ENCODE measurements around the gene FLRT2.

Gene FLRT2

GRCh38 chr14:85601690-85602089 lies 71.7 kb downstream of the FLRT2 start:
- Histone ChIP-seq H3K36me3 (ENCODE audit: insufficient read depth, low read depth, low read length) (no peaks in the 10 kb centered on the region), H3K9ac (ENCODE audit: low read depth, low read length) (no peak overlapping the region), H3K27ac (ENCODE audit: low read length) (no peak overlapping the region), H3K4me1 (ENCODE audit: insufficient read depth, low read length) (no peaks in the 10 kb centered on the region), H3K9me3 (ENCODE audit: insufficient read depth, low read depth, low read length) (no peaks in the 10 kb centered on the region), H3K4me3 (ENCODE audit: low read length) (no peak overlapping the region), H3K27me3 (ENCODE audit: insufficient read depth, low read length) (no peaks in the 10 kb centered on the region)

- Histone ChIP-seq H3K4me3 (ENCODE audit: low read length) (no peak overlapping the region), H3K27me3 (ENCODE audit: insufficient read depth, low read length) (no peaks in the 10 kb centered on the region), H3K9me3 (ENCODE audit: insufficient read depth, low read depth, low read length) (no peaks in the 10 kb centered on the region), H3K9ac (ENCODE audit: low read depth, low read length) (no peak overlapping the region), H3K27ac (ENCODE audit: low read length) (no peak overlapping the region), H3K4me1 (ENCODE audit: insufficient read depth, low read length) (no peaks in the 10 kb centered on the region), H3K36me3 (ENCODE audit: insufficient read depth, low read depth, low read length) (no peaks in the 10 kb centered on the region)
Observed at GRCh38 chr14:85602345-85602744, 72.4 kb downstream of the FLRT2 start.

GRCh38 chr14:85604021-85604420 lies 74.1 kb downstream of the FLRT2 start:
- no peak overlapping the region for H3K4me3 ChIP-seq (ENCODE audit: low read length)
- H3K27me3 ChIP-seq (ENCODE audit: insufficient read depth, low read length), result no peaks in the 10 kb centered on the region
- H3K4me1 ChIP-seq (ENCODE audit: insufficient read depth, low read length), result no peaks in the 10 kb centered on the region
- H3K36me3 ChIP-seq (ENCODE audit: insufficient read depth, low read depth, low read length), result no peaks in the 10 kb centered on the region
- H3K27ac ChIP-seq (ENCODE audit: low read length), result no peak overlapping the region
- H3K9me3 ChIP-seq (ENCODE audit: insufficient read depth, low read depth, low read length), result no peaks in the 10 kb centered on the region
- H3K9ac ChIP-seq (ENCODE audit: low read depth, low read length), result no peak overlapping the region

GRCh38 chr14:85604714-85605113 lies 74.8 kb downstream of the FLRT2 start:
- H3K4me3 ChIP-seq (ENCODE audit: low read length), result no peak overlapping the region
- no peak overlapping the region for H3K9ac ChIP-seq (ENCODE audit: low read depth, low read length)
- H3K9me3 ChIP-seq (ENCODE audit: insufficient read depth, low read depth, low read length), result no peaks in the 10 kb centered on the region
- H3K36me3 ChIP-seq (ENCODE audit: insufficient read depth, low read depth, low read length), result no peaks in the 10 kb centered on the region
- no peak overlapping the region for H3K27ac ChIP-seq (ENCODE audit: low read length)
- no peaks in the 10 kb centered on the region for H3K4me1 ChIP-seq (ENCODE audit: insufficient read depth, low read length)
- no peaks in the 10 kb centered on the region for H3K27me3 ChIP-seq (ENCODE audit: insufficient read depth, low read length)

GRCh38 chr14:85607651-85608081 lies 77.7 kb downstream of the FLRT2 start:
- Histone ChIP-seq H3K9me3 (ENCODE audit: insufficient read depth, low read depth, low read length) (no peaks in the 10 kb centered on the region), H3K9ac (ENCODE audit: low read depth, low read length) (no peak overlapping the region), H3K4me3 (ENCODE audit: low read length) (no peak overlapping the region), H3K27ac (ENCODE audit: low read length) (no peak overlapping the region), H3K4me1 (ENCODE audit: insufficient read depth, low read length) (no peaks in the 10 kb centered on the region), H3K27me3 (ENCODE audit: insufficient read depth, low read length) (no peaks in the 10 kb centered on the region), H3K36me3 (ENCODE audit: insufficient read depth, low read depth, low read length) (no peaks in the 10 kb centered on the region)

- peaks cover 10% of the 10 kb centered on the region; the same call in 1 of the 2 replicates for H3K4me1 ChIP-seq (ENCODE audit: insufficient read depth, low read length)
- no peaks in the 10 kb centered on the region for H3K36me3 ChIP-seq (ENCODE audit: insufficient read depth, low read depth, low read length)
- no peaks in the 10 kb centered on the region for H3K9me3 ChIP-seq (ENCODE audit: insufficient read depth, low read depth, low read length)
- H3K4me3 ChIP-seq (ENCODE audit: low read length), result no peak overlapping the region
- no peak overlapping the region for H3K9ac ChIP-seq (ENCODE audit: low read depth, low read length)
- no peaks in the 10 kb centered on the region for H3K27me3 ChIP-seq (ENCODE audit: insufficient read depth, low read length)
- no peak overlapping the region for H3K27ac ChIP-seq (ENCODE audit: low read length)
Observed at GRCh38 chr14:85613496-85613895, 83.6 kb downstream of the FLRT2 start.

GRCh38 chr14:85616386-85616885 lies 86.5 kb downstream of the FLRT2 start:
- Histone ChIP-seq H3K4me3 (ENCODE audit: low read length) (no peak overlapping the region), H3K36me3 (ENCODE audit: insufficient read depth, low read depth, low read length) (no peaks in the 10 kb centered on the region), H3K9ac (ENCODE audit: low read depth, low read length) (no peak overlapping the region), H3K9me3 (ENCODE audit: insufficient read depth, low read depth, low read length) (no peaks in the 10 kb centered on the region), H3K27me3 (ENCODE audit: insufficient read depth, low read length) (no peaks in the 10 kb centered on the region), H3K27ac (ENCODE audit: low read length) (no peak overlapping the region), H3K4me1 (ENCODE audit: insufficient read depth, low read length) (peaks cover 10% of the 10 kb centered on the region; the same call in 1 of the 2 replicates)

- Histone ChIP-seq H3K36me3 (ENCODE audit: insufficient read depth, low read depth, low read length) (peaks cover 2% of the 10 kb centered on the region; the same call in 1 of the 2 replicates), H3K9me3 (ENCODE audit: insufficient read depth, low read depth, low read length) (no peaks in the 10 kb centered on the region), H3K27me3 (ENCODE audit: insufficient read depth, low read length) (no peaks in the 10 kb centered on the region)
Observed at GRCh38 chr14:85616886-85617285, 86.9 kb downstream of the FLRT2 start.

GRCh38 chr14:85617791-85618190 lies 87.8 kb downstream of the FLRT2 start:
- H3K9me3 ChIP-seq (ENCODE audit: insufficient read depth, low read depth, low read length), result no peaks in the 10 kb centered on the region
- H3K4me3 ChIP-seq (ENCODE audit: low read length), result no peak overlapping the region
- H3K4me1 ChIP-seq (ENCODE audit: insufficient read depth, low read length), result peaks cover 10% of the 10 kb centered on the region; the same call in 1 of the 2 replicates
- no peak overlapping the region for H3K9ac ChIP-seq (ENCODE audit: low read depth, low read length)
- no peak overlapping the region for H3K27ac ChIP-seq (ENCODE audit: low read length)
- no peaks in the 10 kb centered on the region for H3K27me3 ChIP-seq (ENCODE audit: insufficient read depth, low read length)
- peaks cover 11% of the 10 kb centered on the region; the same call in 1 of the 2 replicates for H3K36me3 ChIP-seq (ENCODE audit: insufficient read depth, low read depth, low read length)

More at GRCh38 chr14:85616886-85617285, 86.9 kb downstream of the FLRT2 start:
- Histone ChIP-seq H3K9ac (ENCODE audit: low read depth, low read length) (no peak overlapping the region), H3K4me1 (ENCODE audit: insufficient read depth, low read length) (peaks cover 10% of the 10 kb centered on the region; the same call in 1 of the 2 replicates), H3K27ac (ENCODE audit: low read length) (no peak overlapping the region), H3K4me3 (ENCODE audit: low read length) (no peak overlapping the region)

- H3K4me3 ChIP-seq (ENCODE audit: low read length), result no peak overlapping the region
- H3K27me3 ChIP-seq (ENCODE audit: insufficient read depth, low read length), result no peaks in the 10 kb centered on the region
- H3K9me3 ChIP-seq (ENCODE audit: insufficient read depth, low read depth, low read length), result no peaks in the 10 kb centered on the region
- H3K27ac ChIP-seq (ENCODE audit: low read length), result no peak overlapping the region
- peaks cover 14% of the 10 kb centered on the region; the same call in 1 of the 2 replicates for H3K36me3 ChIP-seq (ENCODE audit: insufficient read depth, low read depth, low read length)
- H3K9ac ChIP-seq (ENCODE audit: low read depth, low read length), result no peak overlapping the region
- H3K4me1 ChIP-seq (ENCODE audit: insufficient read depth, low read length), result peaks cover 10% of the 10 kb centered on the region; the same call in 1 of the 2 replicates
Observed at GRCh38 chr14:85618390-85618789, 88.4 kb downstream of the FLRT2 start.

- Histone ChIP-seq H3K27ac (ENCODE audit: low read length) (no peak overlapping the region), H3K9me3 (ENCODE audit: insufficient read depth, low read depth, low read length) (no peaks in the 10 kb centered on the region), H3K27me3 (ENCODE audit: insufficient read depth, low read length) (no peaks in the 10 kb centered on the region), H3K4me1 (ENCODE audit: insufficient read depth, low read length) (peaks cover 10% of the 10 kb centered on the region; the same call in 1 of the 2 replicates), H3K36me3 (ENCODE audit: insufficient read depth, low read depth, low read length) (peaks cover 14% of the 10 kb centered on the region; the same call in 1 of the 2 replicates), H3K4me3 (ENCODE audit: low read length) (no peak overlapping the region), H3K9ac (ENCODE audit: low read depth, low read length) (no peak overlapping the region)
Observed at GRCh38 chr14:85618978-85619377, 89.0 kb downstream of the FLRT2 start.

- Histone ChIP-seq H3K4me3 (ENCODE audit: low read length) (no peak overlapping the region), H3K9me3 (ENCODE audit: insufficient read depth, low read depth, low read length) (no peaks in the 10 kb centered on the region), H3K9ac (ENCODE audit: low read depth, low read length) (no peak overlapping the region), H3K36me3 (ENCODE audit: insufficient read depth, low read depth, low read length) (peaks cover 14% of the 10 kb centered on the region; the same call in 1 of the 2 replicates), H3K27me3 (ENCODE audit: insufficient read depth, low read length) (no peaks in the 10 kb centered on the region), H3K4me1 (ENCODE audit: insufficient read depth, low read length) (peaks cover 10% of the 10 kb centered on the region; the same call in 1 of the 2 replicates), H3K27ac (ENCODE audit: low read length) (no peak overlapping the region)
Observed at GRCh38 chr14:85619851-85620250, 89.9 kb downstream of the FLRT2 start.

Data from iPS-20b (cell line).